PC-9 (cell line): ENCODE data around the gene RGS19.

Experiments
- CTCF ChIP-seq: fragments of 200-600 bp; sonication (generic); conservative IDR thresholded peaks from 2 replicates; pipeline ENCODE4 v1.6.1; 2017; ENCODE audit warnings: mixed run types, antibody characterized with exemption, mild to moderate bottlenecking, moderate library complexity
- EZH2 ChIP-seq: fragments of 200-600 bp; sonication (generic); IDR thresholded peaks from 2 replicates; pipeline ENCODE4 v1.8.0; 2017; ENCODE audit warnings: antibody characterized with exemption, low read depth

DNA sequence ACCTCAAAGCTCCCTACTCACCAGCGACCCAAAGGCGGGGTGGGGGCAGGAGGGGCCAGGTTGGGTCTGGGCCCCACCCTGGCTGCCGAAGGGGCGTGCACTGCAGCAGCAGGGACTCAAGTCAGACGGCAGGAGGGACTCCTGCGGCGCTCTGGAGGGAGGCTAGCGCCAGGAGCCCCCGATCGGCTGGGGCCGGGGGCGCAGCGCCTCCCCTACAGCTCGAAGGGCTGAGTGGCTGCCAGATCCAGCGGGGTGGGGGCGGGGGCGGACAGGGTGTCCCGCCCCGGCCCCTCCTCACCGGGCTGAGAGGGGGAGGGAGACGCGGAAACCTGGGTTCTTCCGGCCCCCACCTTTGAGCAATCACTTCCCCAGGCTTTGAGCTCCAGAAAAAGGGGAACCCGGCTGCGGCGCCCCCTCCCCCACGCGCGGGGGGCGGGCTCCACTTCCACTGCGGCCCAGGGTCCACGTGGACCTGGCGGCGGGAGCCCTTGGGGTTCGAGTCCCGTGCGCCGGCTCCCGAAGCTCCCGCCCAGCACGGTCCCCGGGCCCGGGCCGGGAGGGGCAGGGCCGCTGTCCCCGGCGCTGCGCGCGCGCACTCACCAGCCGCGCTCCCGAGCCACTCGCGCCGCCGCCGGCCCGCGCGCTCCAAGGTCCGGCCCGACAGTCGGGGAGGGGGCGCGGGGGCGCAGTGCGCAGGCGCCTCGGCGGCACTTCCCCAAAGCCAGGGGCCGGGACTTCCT lies at the start of gene RGS19:
- TF ChIP-seq CTCF (no peak), EZH2 (no peak)
